GM18505 (cell line): ENCODE measurements around the gene DIS3L.
"Not testable (repeated sequence)": the region's sequence is repeated elsewhere in the genome, so short reads cannot be mapped to it uniquely, and the experiment has no call there.

Source experiments
- ATAC-seq: cut with Tn5 transposase; IDR thresholded peaks from one replicate; pipeline ENCODE4 v1.9.1; 2021; ENCODE audit not compliant: unreplicated experiment
- POLR2A ChIP-seq: IDR thresholded peaks from 4 replicates; pipeline ENCODE4 v1.6.1; 2011; ENCODE audit warnings: borderline replicate concordance; ENCODE audit not compliant: insufficient read depth, insufficient read length; ENCODE audit errors: extremely low read depth

Gene DIS3L

DNA sequence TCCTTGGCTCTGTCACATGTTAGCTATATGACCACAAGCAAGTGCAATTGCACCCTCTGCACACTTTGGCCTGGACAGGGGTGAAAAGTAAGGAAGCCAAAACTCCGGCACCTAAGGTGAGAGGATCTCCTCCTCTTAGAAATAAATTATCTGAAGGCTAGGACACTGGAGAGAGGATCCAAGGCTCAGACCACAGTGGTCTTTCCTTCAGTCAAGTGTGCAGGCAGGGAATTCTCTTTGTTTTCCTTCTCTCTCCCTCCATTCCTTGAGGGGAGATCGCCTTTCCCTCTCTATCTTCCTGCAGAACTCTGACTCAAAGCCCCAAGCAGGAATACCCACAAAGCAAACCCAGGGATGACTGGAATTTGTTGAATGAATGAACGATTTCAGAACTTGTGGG is 36.7 kb upstream of the DIS3L start:
- TF ChIP-seq POLR2A = no peak

DNA sequence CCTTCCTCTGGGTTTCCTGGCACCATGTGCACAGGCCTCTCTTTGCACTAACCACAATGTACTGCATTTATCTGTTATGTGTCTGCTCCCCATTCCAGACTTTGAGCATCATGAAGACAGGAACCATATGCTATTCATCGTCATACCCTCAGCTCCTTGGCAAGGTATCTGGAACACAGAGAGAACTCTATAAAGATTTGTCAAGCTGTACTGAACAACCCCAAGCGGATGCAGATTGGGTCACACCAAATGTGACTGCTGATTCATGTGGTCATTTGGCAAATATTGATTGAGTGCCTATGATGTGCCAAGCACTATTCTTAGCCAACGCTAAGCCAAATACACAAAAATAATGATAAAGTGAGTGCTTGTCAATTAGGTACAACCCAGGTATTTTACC is 32.3 kb upstream of the DIS3L start:
- TF ChIP-seq POLR2A = no peak
- no peak for ATAC-seq

More for the DNA sequence above, 36.7 kb upstream of the DIS3L start:
- ATAC-seq = no peak

DNA sequence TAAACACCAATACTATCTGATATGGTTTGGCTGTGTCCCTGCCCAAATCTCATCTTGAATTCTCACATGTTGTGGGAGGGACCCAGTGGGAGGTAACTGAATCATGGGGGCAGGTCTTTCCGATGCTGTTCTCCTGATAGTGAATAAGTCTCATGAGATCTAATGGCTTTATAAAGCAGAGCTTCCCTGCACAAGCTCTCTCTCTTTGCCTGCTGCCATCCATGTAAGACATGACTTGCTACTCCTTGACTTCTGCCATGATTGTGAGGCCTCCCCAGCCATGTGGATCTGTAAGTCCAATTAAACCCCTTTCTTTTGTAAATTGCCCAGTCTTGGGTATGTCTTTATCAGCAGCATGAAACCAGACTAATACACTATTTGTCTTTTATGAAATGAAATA is 30.5 kb upstream of the DIS3L start:
- ATAC-seq = not testable (repeated sequence)

DNA sequence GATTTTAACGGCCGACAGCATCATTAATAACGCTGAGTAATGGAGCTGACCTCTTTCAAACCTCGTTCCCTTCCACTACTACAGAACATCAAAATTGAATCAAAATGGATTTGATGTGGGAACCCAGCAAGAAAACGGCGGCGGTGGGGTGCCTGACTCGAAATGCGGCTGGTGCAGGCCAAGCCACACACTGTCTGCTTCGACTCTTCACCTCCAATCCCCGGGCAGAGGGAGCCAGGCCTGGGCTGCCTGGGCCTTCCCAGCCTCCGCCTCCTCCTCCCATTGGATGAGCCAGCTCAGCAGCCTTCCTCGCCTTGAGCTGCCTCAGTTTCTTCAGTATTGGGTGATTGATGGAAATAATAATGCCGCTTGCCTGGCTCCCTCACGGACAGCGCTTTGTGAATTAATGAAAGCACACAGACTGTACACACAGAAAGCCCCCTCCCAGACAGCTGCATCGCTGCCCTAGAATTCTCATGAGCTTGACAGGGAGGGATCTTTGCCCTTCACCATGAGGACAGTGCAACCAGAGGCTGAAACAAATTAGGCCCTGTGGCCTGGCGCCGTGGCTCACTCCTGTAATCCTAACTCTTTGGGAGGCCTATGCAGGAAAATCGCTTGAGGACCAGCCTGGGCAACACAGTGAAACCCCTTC is 28.4 kb upstream of the DIS3L start:
- no peak for ATAC-seq
- TF ChIP-seq POLR2A = no peak

DNA sequence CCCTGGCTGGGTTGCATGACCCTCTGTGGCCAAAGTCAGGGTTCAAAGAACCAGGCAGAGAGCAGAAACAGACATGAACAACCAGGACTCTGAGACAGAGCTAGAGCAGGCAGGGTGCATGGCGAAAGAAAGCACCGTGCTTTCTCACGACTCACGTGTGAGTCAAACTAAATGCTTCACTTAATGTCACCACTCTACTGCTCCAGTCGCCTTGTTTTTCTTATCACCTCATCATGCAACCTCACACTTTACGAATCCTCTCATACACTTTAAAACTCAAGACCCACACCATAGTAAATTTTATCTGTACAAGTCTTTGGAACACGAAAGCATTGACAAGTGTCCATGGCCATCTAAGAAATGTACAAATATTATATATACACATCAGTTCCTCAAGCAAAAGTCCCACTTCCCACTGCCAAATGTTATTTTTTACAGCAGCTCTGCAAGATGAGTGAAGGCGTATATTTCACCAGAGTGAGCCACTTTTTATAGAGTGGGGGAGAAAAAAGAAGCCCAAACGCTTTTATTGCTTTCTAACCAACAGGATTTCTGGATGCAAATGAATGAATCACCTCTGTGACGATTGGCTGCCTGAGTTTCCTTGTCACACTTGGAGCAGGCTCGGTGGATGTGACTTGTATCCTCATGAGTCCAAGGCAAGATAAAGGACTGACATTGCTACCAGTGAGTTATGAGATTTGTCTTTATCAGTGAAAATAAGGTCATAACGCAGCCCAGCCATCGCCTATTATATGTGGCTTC is 23.9 kb upstream of the DIS3L start:
- no peak for TF ChIP-seq POLR2A
- ATAC-seq = no peak

DNA sequence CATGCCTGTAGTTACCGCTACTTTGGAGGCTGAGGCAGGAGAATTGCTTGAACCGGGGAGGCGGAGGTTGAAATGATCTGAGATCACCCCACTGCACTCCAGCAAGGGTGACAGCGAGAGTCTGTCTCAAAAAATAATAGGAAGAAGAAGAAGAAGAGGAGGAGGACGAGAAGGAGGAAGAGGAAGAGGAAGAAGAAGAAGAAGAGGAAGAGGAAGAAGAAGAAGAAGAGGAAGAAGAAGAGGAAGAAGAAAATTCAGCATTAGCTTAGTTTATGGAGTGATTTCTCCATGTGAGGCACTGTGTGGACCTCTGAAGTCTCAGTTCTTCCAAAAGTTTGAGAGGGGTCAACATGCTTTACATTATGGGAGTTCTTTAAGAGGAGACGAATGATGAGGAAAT is 22.4 kb upstream of the DIS3L start:
- TF ChIP-seq POLR2A = no peak
- ATAC-seq = no peak

DNA sequence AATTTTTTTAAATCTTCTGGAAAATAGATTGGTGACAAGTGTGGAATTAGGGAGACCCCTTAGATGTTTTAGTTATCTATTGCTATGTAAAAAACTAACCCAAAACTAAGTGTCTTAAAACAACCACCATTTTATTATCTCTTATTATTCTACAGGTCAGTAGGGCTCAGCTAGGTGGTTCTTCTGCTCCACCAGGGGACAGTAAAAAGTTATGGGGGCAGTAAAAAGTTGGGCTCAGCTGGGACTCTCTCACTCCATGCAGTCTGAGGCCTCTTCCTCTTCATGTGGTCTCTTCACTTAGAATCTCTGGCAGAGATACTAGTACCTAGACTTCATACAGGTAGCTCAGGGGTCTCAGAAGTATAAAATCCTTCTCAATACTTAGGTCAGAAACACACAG is 18.0 kb upstream of the DIS3L start:
- no peak for ATAC-seq
- TF ChIP-seq POLR2A = no peak

DNA sequence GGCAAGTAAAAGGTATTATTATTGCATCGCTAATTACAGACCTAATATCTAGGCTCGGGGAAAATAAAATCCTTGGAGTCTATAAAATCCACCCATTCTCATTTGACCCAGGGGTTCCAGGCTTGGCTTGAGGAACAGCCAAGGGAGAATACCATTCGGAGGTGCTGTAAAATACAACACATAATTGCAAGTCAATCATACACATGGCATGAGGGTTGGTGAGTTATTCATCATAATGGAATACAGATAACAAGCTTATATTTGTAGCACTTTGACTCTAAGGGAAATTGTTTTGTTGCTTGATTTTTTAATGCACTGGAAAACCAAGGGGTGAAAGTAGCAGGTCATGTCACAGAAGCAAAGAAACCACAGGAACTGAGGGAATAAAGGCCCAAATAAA is 16.8 kb upstream of the DIS3L start:
- TF ChIP-seq POLR2A = no peak

DNA sequence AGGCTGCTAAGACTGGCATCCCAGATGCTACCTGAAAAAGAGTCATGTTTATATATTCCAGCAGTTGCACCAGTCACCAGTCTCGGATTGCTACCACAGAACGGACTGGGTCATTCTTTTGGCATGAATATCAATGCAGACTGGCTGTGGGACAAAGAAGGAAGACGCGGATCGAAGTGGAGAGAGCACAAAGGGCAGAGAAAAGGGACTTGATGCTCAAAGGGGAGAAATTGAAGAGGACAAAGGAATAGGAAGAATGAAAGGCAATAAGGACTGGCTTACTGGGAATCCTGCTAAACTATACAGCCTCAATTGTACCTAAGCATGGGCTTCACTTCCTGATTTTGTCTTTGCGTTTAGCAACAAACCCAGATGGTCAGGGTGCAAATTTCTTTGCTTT is 15.3 kb upstream of the DIS3L start:
- no peak for TF ChIP-seq POLR2A
- ATAC-seq = no peak

More for the DNA sequence above, 16.8 kb upstream of the DIS3L start:
- no peak for ATAC-seq

DNA sequence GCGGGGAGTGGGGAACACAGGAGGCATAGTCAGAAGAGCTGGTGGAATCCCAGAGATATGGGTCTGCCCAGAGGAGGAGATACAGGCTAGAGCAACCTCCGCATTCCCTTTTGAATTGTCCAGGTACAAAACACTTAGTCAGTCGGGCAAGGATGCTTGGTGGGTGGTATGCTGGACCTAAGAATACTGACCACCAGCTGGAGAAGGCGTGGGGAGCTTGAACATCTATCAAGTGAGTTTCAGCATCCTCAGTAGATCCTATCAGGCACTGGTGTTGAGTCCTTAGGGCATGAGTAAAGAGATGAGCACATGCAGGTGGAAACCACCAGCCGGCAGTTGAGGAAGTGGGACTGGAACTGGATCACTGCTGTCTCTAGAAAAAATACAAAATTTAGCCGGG is 14.7 kb upstream of the DIS3L start:
- TF ChIP-seq POLR2A = no peak
- no peak for ATAC-seq

DNA sequence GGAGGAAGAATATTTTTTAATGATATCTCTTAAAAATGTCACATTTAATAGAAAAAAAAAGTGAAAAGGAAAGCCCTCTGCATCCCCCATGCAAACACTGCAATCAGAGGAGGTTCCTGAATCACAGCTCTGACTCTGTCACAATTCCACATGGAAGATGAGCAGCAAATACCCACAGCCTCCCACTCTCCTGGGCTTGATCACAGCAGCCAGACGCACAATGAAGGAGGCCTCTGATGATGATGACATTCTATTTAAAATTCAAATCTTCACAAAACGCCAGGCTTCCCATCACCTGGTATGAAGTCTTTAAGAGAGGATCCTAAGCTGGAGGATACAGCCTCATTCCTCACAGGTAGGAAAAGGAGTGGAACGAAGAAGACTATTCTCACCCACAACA is 9.1 kb upstream of the DIS3L start:
- ATAC-seq = no peak
- no peak for TF ChIP-seq POLR2A

DNA sequence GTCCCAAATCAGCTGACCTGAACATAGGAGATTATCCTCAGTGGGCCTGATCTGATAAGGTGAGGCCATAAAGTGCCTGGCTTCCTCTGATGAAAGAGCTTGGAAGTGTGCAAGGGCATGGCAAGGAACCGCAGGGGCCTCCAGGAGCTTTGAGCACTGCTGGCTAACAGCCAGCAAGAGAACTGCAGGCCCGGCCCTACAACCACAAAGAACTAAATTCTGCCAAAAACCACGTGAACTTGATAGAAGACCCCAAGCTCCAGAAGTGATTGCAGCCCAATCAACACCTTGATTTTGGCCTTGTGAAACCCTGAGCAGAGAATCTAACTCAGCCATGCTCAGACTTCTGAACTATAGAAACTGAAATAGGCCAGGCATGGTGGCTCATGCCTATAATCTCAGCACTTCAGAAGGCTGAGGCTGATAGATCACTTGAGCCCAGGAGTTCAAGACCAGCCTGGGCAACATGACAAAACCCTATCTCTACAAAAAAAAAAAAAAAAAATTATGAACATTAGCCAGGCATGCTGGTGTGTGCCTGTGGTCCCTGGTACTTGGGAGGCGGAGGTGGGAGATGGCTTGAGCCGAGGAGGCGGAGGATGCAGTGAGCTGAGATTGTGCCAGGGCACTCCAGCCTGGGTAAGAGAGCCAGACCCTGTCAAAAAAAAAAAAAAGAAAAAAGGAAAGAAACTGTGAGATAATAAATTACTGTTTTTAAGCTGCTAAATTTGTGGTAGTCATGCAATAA is 7.7 kb upstream of the DIS3L start:
- TF ChIP-seq POLR2A = no peak
- ATAC-seq = no peak

DNA sequence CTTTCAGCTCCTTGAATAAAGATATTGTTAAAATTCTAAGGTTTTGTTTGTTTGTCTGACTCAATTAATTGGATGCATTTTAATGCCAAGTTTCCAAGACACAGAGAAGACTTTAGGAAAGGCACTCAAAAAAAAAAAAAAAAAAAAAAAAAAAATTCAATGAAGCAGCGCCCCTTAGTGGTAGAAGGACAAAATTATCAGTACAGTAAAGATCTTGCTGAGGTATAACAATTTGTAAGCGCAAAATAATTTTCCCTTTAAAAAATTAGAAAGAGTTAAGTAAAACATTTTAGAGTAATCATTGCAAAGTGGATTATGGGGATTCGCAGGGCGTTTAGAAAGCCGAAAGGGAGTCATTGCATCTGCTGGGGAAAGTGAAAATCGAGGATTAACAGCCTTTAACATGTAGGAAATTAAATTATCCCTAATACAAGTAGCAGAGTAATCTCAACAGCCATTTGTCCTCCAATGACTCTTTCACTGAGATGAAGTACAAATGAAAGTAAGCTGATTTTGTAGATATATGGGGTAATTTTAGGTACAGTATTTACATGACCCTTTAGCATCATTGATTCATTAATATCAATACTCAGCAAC is 5.8 kb upstream of the DIS3L start:
- no peak for TF ChIP-seq POLR2A
- no peak for ATAC-seq
